ENCODE measurements around the gene PRKCD. TPM values are rescaled to one million over a fixed set of nuclear protein-coding genes. Genes with fewer than 3 reads are reported as not detected.

PRKCD gene
- total and polyA plus RNA-seq, 9 of the 15 experiments (the other 6 are each of a cell fraction or from before 2014, with no cell fraction given): 2.5 to 19.5 (median 6.1) TPM

- peak; percentile 50; the same call in 1 of the 2 replicates for TF ChIP-seq THRAP3 (IDR thresholded peaks at IDR 0.05; ENCODE audit: borderline replicate concordance)
- TF ChIP-seq PHTF2 (CRISPR knock-in tag; IDR thresholded peaks at IDR 0.05): no peak
- TF ChIP-seq RAD51 (IDR thresholded peaks at IDR 0.05; ENCODE audit: borderline replicate concordance, low read depth): peak; percentile 48; the same call in 1 of the 2 replicates
- peak; percentile 91 for TF ChIP-seq MGA (IDR thresholded peaks at IDR 0.05)
- peak; percentile 62 for TF ChIP-seq ARHGAP35 (IDR thresholded peaks at IDR 0.05; ENCODE audit: partially characterized antibody)
- TF ChIP-seq TCF15 (CRISPR knock-in tag; IDR thresholded peaks at IDR 0.05): no peak
- TF ChIP-seq, protein P1, sequence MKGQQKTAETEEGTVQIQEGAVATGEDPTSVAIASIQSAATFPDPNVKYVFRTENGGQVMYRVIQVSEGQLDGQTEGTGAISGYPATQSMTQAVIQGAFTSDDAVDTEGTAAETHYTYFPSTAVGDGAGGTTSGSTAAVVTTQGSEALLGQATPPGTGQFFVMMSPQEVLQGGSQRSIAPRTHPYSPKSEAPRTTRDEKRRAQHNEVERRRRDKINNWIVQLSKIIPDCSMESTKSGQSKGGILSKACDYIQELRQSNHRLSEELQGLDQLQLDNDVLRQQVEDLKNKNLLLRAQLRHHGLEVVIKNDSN (CRISPR knock-in tag; IDR thresholded peaks at IDR 0.05): peak; percentile 80
- TF ChIP-seq HDAC1 (IDR thresholded peaks at IDR 0.05): peak in 1 of 2 experiments; percentile 43; a peak in 1 of 4 replicates
Observed at GRCh38 chr3:53196575-53197407, 35.8 kb downstream of the PRKCD start (continued).
